ENCODE measurements around the gene BRINP3. TPM values are rescaled to one million over a fixed set of nuclear protein-coding genes. Genes with fewer than 3 reads are reported as not detected.

Gene BRINP3
- total RNA-seq, 1 donor from 2014 or later = not detected

DNA sequence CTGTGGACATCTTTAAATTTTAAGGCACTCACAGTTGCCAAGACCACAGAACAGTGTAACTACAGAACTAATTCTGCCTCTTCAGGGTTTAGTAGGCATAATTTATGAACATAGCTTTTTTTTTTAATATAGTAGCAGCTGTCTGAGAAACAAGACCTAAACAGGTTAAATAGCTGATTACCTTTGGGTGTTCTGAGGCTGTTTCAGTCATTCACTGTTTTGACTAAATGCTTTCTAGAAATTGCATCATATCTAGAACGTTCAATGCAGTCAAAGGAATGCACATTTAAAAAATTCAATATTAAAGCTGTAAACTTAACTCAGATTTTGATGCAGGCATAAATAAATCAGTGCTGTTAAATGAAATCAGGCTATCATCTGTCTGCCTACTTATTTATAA, 101.6 kb downstream of the BRINP3 start:
- DNase-seq (no peak), ATAC-seq (ENCODE audit: low read depth) (no peak)
- ChIA-PET CTCF (no interaction called here), POLR2A (no interaction called here)
- H3K9me3 Mint-ChIP-seq = peaks cover 1% of the 10 kb centered on the region
- TF ChIP-seq, protein P1, sequence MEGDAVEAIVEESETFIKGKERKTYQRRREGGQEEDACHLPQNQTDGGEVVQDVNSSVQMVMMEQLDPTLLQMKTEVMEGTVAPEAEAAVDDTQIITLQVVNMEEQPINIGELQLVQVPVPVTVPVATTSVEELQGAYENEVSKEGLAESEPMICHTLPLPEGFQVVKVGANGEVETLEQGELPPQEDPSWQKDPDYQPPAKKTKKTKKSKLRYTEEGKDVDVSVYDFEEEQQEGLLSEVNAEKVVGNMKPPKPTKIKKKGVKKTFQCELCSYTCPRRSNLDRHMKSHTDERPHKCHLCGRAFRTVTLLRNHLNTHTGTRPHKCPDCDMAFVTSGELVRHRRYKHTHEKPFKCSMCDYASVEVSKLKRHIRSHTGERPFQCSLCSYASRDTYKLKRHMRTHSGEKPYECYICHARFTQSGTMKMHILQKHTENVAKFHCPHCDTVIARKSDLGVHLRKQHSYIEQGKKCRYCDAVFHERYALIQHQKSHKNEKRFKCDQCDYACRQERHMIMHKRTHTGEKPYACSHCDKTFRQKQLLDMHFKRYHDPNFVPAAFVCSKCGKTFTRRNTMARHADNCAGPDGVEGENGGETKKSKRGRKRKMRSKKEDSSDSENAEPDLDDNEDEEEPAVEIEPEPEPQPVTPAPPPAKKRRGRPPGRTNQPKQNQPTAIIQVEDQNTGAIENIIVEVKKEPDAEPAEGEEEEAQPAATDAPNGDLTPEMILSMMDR (IDR thresholded peaks at IDR 0.05) = no peak
- H3K27me3 Mint-ChIP-seq = no peaks in the 10 kb centered on the region
- intact Hi-C loops (cut with micrococcal nuclease) = no loop called here
- H3K4me1 Mint-ChIP-seq = peaks cover 2% of the 10 kb centered on the region
- no peak overlapping the region for H3K27ac Mint-ChIP-seq
- no peak overlapping the region for H3K4me3 Mint-ChIP-seq
- H3K36me3 Mint-ChIP-seq (ENCODE audit: low read depth) = no peaks in the 10 kb centered on the region

DNA sequence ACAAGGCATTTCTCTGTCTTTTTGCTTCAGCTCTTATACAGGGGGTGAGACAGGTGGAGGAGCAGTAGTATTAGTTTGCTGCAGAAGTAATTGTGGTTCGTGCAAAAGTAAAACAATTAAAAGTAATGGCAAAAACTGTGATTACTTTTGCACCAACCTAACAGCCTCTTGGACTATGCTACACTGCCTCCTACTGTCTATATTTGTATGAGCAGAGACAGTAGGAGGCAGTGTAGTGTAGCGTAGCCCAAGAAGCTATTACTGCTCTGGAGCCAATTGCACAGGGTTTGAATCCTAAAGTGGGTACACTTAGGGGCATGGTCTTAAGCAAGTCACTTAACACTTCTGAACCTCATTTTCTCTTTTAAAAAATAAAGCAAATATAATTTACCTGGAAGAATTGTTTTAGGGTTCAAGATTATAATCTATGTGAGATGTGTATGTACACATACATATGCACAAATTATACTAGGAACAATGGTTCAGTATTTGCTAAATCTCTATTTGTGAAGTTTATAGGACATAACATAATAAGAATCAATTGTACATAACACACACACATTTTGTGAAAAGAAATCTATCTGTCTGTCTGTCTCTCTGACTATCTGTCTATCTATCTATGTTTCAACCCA, 103.8 kb downstream of the BRINP3 start:
- Mint-ChIP-seq H3K36me3 (ENCODE audit: low read depth) (no peaks in the 10 kb centered on the region), H3K27ac (no peak overlapping the region), H3K4me1 (peaks cover 2% of the 10 kb centered on the region), H3K4me3 (no peak overlapping the region), H3K27me3 (no peaks in the 10 kb centered on the region), H3K9me3 (no peaks in the 10 kb centered on the region)
- TF ChIP-seq, protein P1 (IDR thresholded peaks at IDR 0.05) = no peak
- ChIA-PET CTCF (no interaction called here), POLR2A (no interaction called here)
- DNase-seq (no peak), ATAC-seq (ENCODE audit: low read depth) (no peak)
- intact Hi-C loops (cut with micrococcal nuclease) = no loop called here

DNA sequence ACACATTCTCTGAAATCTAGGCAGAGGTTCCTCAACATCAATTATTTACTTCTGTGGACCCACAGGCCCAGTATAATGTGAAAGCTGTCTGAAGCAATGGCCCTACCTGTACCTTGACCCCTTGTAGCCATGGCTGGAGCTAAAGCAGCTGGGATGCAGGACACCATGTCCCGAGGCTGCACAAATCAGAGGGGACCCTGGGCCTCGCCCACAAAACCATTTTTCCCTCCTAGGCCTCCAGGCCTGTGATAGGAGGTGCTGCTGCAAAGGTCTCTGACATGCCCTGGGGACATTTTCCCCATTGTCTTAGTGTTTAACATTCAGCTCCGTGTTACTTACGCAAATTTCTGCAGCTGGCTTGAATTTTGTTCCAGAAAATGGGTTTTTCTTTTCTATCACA, 110.5 kb downstream of the BRINP3 start:
- Mint-ChIP-seq H3K9me3 (peaks cover 12% of the 10 kb centered on the region), H3K36me3 (ENCODE audit: low read depth) (no peaks in the 10 kb centered on the region), H3K27me3 (no peaks in the 10 kb centered on the region), H3K4me3 (no peak overlapping the region), H3K27ac (no peak overlapping the region), H3K4me1 (no peaks in the 10 kb centered on the region)
- intact Hi-C loops (cut with micrococcal nuclease) = no loop called here
- ATAC-seq (ENCODE audit: low read depth) (no peak), DNase-seq (no peak)
- TF ChIP-seq, protein P1 (IDR thresholded peaks at IDR 0.05) = no peak
- ChIA-PET CTCF (no interaction called here), POLR2A (no interaction called here)

DNA sequence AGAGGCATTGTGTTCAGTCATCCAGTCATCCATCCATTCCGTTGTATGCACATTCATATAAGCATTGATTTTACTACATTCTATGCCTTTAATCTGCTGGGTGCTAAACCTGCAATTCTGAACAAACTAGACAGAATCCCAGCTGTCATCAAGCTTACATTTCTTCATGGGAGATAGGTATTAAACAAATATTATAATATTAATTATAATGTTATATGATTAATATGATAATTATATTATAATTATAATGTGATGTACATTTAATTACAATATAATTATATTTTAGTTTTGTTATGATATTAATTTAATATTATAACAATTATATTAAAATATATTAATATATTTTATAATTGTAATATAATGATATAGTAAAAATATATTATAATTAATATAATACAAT, 112.4 kb downstream of the BRINP3 start:
- Mint-ChIP-seq H3K9me3 (peaks cover 12% of the 10 kb centered on the region), H3K4me1 (no peaks in the 10 kb centered on the region), H3K36me3 (ENCODE audit: low read depth) (no peaks in the 10 kb centered on the region), H3K27me3 (no peaks in the 10 kb centered on the region), H3K4me3 (no peak overlapping the region), H3K27ac (no peak overlapping the region)
- intact Hi-C loops (cut with micrococcal nuclease) = no loop called here
- POLR2A ChIA-PET = no interaction called here
- DNase-seq (no peak), ATAC-seq (ENCODE audit: low read depth) (no peak)
- TF ChIP-seq, protein P1 (IDR thresholded peaks at IDR 0.05) = no peak
- CTCF ChIA-PET = no interaction called here

DNA sequence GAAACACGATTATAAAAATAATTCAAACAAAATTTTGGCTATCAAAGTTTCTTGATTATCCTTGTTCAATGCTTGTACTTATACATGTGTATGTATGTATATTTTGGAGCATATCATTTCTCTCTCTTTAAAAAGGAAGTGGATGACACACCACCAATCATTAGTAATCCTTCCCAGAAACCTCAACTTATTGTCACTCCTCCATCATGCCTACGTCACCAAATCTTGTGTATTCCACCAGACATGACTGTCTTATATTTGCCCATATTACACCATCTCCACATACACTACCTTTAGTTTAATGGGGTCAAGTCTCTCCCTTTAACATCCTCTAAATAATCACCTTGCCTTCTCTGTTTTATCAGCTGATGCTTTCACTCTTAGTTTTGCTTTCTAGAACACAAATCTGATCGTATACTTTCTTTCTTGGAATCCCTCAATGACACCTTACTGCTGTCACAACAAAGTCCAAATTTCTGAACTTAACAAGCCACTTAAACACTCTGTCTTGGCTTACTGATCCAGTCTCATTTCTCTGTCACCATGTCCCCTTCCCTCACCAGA, 124.0 kb downstream of the BRINP3 start:
- no peaks in the 10 kb centered on the region for H3K27me3 Mint-ChIP-seq
- no peaks in the 10 kb centered on the region for H3K36me3 Mint-ChIP-seq (ENCODE audit: low read depth)
- H3K4me3 Mint-ChIP-seq = no peak overlapping the region
- no peaks in the 10 kb centered on the region for H3K4me1 Mint-ChIP-seq
- ATAC-seq (ENCODE audit: low read depth) = no peak
- no peak overlapping the region for H3K27ac Mint-ChIP-seq
- no peak for DNase-seq
- H3K9me3 Mint-ChIP-seq = peaks cover 4% of the 10 kb centered on the region
- ChIA-PET POLR2A (no interaction called here), CTCF (no interaction called here)
- TF ChIP-seq, protein P1 (IDR thresholded peaks at IDR 0.05) = no peak
- intact Hi-C loops (cut with micrococcal nuclease) = no loop called here
